Stimulated activated CD4-positive, alpha-beta T cell treated with anti-CD3 and anti-CD28 coated beads, Interleukin-2, amount 100 ng/mL, for 24 hours (primary cell): ENCODE data around the gene MSI2.
A peak's percentile ranks its signal among the peaks of the same experiment; 100 is the strongest.

Experiments
- DNase-seq, 2 donors: peaks; one replicate each; pipeline ENCODE4 v3.0.0-alpha.2; 2020

The MSI2 gene

DNA sequence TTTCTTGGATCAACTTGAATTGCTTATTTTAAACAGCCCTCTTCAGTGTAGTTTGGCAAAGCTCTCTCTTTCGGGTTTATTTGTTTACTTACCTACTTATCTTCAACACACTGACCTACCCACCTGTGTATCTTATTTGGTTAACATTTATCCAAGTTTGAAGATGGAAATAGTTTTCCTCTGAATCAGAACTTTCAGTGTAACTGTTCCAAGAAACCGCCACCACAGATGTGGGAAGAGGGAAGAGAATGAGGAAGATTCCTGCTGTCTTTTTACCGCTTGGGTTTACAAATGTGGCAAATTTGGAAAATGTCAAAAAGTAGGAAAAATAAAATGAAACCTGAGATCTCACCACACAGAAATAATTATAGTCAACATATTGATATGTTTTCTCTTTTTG lies 115.8 kb downstream of the MSI2 start:
- DNase-seq, result no peak

DNA sequence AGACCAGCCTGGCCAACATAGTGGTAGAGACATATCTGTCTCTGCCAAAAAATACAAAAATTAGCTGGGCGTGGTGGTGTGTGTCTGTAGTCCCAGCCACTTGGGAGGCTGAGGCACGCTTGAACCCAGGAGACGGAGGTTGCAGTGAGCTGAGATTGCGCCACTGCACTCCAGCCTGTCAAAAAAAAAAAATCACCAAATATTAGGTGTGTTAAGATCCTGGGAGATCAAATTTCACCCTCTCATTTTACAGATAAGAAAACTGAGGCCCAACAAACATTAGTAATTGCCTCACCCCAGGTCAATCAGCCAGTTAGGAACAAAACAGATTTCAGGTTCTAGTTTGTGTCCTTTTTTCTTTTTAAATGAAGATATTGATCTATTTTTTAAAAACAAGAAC lies 116.7 kb downstream of the MSI2 start:
- no peak for DNase-seq

DNA sequence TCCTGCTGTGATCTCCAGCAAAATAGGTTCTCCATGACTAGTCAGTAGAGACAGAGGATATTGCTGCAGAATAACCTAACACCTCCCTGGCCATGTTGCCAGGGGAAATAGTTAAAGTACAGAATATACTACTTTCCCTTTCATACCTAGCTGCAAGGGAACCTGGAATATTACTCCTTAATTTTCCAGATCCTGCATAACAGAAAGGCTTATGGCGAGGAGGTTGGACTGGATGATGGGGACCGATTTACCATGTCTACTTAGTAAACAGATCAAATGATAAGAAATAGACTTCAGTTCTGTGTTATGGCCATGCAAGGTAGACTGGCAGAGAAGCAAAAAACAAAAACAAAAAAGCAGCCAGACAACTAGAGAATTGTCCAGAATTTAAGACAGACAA lies 117.4 kb downstream of the MSI2 start:
- no peak for DNase-seq

DNA sequence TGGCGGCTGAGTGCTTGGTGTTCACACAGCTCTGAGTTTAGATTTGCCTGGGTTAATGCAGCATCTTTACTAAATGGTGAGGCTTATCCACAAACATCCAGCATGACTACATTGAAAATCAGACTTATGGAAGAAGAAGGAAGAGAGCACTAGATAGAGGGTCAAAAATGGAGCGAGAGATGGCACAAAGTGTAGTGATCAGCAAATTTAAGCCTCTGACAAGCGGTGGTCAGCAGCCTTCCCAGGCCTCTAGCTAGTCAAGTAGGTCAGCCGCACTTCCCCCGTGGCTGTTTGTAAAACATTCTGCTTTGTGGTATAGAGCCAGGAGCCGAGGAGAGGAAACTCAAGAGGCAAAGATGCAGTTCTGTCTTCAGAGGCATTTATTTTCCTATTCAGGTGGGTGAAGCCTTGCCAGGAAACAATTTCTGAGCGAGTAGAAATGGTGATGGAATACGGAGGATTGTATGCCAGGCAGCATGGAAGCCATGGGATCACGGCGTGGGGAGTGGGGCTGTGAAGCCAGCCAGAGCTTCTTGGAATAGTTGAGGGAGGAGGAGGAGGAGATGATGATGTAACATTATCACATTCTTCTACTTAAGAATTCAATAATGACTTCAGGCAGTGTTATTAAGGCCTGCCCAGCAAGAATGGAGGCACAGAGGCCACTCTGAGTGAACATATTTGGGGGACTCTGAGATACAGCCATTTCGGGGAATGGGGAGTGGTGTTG lies 118.9 kb downstream of the MSI2 start:
- no peak for DNase-seq

DNA sequence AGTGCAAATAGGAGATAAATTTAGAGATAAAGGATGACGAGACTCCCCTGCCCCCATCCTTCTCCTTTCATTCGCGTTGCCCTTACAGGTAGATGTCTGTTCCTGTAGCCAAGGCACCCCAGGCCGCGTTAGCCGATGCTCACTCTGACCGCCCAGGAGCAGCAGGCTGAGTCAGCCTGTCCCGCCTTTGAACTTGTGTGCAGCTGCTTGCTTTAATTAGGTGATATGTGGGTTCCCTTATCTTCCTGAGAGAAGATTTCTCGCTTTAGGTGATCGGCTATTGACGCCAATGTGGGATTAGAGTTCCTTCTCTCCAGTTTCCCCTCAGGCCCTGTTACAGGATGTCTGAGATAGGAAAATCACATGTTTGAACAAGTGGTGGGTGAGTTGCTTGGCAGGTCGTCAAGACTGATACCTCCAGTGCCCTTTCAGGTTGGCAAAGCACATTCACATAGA lies 119.5 kb downstream of the MSI2 start:
- DNase-seq, result no peak

DNA sequence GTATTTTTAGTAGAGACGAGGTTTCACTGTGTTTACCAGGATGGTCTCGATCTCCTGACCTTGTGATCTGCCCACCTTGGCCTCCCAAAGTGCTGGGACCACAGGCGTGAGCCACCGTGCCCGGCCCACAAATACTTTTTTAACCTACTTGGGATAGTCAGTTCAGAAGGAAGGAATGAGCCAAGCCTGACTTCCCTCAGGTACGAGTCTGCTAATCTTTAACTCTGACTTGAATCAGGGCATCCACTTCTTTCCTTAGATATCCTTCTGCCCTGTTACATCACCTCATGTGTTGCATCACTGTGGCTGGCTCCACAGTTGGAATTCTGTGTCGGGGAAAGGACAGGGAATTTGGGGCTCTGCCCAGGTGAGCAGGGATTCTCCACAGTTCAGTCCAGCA lies 120.8 kb downstream of the MSI2 start:
- DNase-seq, result no peak

DNA sequence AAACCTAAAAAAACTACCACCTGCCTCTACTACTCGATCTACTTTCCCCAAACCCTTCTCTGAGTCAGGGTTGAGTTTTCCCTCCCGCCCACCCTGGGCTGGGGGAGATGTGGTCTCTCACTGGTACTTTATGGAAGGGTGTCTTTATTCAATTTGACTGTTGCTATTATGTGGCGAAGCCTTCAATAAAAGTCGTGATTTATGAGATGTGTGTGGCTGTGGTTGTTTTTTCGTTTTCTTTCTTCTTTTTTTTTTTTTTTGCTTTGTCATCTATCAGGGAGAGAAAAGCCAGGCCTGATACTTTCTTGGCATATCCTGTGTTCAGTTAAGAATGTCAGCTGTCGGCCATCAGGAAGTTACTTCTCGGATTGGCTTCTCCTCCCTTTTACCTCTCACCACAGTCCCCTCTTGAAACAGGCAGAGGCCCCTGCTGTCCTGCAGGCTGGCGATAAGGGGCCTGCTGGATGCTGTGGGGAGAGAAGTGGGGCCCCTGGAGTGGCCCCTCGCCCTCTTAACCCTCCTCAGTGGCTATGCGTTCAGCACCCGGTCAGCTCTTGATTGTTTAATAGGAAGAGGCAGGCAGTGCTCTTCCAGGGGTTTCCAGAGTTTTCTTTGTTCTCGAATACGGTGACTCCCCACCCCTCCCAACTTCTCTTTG lies 123.0 kb downstream of the MSI2 start:
- peak in 1 of 2 donors; percentile 20 for DNase-seq

DNA sequence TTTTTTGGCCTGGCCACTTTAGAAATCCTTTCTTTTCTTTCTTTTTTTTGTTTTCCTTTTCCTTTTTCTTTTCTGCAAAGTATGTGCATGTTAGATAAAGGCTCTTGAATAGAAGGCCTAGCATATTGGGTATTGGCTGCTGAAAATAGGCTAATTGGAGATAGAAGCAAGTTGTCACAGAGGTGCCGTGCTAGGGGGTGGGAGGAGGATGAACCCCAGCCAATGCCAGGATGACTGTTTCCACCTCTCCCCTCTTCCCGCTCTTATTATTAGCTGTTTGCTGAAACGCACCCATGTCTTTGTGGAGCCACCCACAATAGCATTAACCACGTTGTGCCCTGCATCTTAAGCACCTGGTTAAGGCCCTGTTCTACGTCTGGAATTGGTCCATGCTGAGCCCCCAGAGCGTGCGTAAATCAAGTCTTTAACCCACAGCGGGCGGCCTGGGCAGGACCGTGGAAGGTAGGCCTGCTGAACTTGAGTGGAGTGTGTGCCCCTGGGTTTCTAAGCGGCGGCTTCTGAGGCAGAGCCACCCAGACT lies 123.6 kb downstream of the MSI2 start:
- no peak for DNase-seq

DNA sequence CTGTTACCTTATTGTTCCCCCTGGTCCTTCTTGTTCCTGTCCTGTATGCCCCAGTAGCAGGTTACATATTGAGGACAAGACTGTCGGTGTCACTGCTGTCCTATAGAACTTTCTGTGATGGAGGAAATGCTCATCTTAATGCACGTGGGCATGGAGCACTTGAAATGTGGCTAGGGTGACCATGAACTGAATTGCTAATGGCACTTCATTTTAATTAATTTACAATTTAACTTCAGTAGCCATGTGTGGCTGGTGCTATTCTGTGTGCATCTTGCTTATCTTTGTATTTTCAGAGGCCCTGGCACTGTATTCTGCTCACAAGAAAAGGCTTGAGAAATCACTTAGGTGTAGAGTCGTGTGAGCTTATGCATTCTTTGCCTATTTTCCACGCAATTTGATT lies 125.2 kb downstream of the MSI2 start:
- no peak for DNase-seq

DNA sequence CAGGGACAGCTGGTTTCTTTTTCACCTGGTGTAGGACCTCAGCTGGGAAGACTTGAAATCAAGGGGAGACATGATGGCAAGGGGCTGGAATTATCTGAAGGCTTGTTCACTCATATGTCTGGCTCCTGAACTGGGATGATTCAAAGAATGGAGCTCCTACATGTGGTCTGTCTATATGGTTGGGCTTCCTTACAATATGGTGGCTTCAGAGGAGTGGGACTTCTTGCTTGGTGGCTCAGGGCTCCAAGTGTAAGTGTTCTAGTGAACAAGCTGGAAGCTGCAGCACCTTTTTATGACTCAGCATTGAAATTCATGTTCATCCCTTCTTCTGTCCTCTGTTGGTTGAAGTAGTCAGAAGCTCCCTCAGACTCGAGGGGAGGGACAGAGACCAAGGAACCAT lies 127.9 kb downstream of the MSI2 start:
- DNase-seq, result no peak

DNA sequence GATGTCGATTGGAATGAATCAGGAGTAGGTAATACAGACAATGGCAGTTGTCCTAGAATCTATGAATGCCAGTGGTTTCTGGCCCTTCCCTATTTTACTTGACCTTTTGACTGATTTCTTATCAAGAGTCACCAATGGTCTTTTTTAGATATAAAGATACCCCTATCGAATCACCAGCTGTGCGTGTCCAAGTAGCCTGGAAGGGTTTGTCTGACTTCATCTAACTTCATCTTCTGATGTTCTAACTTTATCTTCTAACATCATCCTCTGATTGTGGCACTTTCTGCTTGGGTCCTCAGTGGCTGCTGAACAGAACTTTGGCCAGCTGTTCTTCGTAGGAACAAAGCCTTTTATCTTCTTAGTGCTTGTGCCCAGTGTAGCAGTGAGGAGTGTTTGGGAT lies 129.7 kb downstream of the MSI2 start:
- no peak for DNase-seq

DNA sequence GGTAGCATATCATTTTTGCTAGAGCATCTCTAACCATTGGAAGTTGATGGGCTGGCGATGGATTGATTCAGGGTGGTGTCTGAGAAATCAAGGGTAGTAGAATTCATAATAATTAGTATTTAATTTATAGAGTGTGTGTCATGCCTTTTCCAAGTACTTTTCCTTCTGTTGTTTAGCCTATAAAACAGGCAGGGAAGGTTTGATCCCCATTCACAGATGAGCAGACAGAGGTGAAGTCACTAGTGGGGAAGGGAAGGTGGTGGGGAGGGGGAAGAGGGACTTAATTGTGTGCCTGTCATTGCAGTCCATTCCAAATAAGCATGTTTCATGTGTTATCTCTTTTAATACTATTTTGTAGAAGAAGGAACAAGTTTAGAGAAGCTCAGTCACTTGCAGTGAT lies 131.3 kb downstream of the MSI2 start:
- no peak for DNase-seq

DNA sequence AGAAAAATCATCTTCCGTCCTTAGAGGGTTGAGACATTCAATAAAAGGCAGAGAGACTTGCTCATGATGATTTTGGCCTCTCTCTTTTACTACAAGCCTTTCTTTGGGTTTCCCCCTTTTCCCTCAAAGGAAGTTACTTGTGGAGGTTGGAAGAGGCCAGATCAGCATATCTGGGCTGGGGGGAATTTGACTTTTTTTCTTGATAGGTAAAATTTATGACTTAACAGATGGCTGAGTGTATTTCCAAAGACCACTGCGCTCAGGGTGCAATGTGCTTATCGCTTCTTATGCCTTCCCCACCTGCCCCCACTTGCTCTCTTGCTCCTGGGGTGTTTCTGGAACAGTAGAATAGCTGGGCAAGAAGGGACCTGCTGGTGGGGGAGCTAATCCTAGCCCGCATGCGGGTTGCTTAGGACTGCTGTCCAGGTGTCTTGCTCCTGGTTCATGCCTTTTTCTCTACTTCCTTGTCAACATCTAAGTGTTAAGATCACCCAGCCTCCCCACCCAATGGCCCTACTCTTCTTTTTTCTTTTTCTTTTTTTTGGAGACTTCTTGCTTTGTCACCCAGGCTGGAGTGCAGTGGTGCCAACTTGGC lies 131.9 kb downstream of the MSI2 start:
- no peak for DNase-seq

DNA sequence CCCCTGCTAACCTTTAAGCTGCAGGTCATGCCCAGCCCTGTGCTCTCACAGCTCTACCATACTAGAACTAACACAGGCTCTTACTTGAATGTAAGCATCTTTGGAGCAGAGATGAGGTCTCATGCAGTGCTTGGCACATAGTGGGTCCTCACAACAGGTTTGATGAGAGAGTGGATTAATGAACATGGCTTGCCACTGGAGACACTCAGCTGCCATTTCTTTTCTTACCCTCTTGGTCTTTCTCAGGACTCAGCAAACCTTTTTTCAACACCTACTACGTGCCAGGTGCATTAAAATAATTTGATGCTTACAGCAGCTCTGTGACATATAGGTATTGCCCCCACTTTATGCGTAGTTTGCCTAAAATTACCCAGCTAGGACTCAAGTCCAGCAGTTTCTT lies 133.2 kb downstream of the MSI2 start:
- DNase-seq, result no peak

DNA sequence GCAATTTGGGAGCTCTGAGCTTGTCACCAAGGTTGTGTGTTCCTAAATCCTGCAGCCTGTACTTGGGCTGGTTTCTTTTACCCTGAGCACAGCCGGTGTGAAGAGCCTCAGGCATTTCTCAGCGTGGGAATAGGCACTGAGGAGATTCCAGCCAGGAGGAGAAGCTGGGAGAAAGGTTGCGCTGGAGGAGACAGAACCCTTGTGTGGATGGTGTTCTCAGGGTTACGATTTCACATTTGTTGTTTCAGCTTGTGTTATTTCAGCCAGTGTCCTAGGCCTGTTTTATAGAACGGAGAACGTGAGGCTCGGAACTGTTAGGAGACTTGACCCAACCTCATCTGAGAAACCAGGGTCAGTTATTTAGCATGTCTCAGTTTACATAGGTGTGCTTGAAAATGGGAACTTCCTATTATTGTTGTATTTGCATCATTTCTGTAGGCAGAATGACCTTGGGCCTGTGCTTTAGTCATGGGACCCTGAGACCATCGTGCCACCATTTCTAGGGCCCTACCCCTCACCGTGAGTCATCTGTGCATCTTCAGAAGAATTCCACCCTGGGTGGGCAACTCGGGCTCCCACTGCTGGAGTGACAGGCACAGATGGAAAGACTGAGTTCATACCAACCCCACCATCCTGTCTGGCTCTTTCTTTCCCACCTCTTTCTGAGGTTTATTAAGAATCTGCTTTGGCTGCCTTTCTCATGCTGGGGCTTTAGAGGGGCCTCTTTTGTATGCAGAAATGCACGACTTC lies 134.9 kb downstream of the MSI2 start:
- DNase-seq, result no peak

DNA sequence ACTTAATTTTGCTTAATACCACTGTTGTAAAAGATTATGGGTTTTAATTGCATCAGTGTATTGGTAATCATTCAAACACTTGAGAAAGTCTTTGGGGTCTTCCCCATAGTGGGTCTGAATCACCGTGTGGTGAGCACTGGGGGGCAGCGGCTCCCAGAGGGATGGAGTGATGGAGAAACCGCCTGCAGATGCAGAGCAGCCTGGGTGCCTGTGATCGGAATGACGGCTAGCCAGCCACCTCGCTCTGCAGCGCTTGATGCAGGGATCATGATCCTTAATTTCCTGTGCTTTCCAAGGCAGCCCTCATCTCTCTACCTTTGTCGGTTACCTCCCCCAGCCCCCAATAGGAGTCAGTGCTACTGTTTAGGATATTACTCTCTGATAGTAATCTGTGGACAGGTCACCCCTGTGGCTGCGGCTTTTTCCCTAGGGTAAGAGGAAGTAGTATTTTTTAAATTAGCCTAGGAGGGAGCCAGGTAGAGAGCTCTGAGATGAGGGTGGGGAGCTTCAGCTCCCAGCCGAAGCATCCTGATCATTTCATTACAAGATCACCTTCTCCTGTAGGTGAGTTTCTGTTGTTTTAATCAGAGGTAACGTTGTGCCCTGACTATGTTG lies 135.6 kb downstream of the MSI2 start:
- no peak for DNase-seq

DNA sequence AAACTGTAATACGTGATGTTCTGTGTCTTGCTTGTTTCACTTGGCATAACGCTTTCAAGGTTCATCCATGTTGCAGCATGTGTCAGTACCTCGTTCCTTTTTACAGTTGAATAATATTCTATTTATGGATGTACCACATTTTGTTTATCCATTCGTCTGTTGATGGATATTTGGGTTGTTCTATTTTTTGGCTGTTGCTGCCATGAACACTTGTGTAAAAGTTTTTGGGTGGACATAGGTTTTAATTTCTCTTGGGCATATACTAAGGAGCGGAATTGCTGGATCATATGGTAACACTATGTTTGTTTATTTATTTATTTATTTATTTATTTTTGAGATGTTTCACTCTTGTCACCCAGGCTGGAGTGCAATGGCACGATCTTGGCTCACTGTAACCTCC lies 137.0 kb downstream of the MSI2 start:
- no peak for DNase-seq

DNA sequence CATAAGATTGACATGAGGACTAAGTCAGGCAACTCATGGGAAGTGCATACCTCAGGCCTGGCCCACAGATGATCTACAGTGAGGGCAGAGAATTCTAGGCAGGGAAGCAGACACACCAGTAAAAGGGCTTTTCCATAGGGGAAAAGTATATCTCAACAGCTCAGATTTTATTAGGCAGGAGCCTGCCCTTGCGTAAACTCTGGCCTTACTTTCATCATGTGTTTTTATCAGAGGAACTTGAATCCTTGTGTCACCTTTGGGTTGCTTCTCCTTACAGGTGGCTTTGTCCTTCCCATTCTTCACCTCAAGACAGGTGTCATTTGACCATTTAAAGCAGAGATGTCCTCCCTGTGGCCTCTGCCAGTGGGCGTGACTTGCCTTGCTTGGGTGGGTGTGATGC lies 138.1 kb downstream of the MSI2 start:
- DNase-seq, result no peak

DNA sequence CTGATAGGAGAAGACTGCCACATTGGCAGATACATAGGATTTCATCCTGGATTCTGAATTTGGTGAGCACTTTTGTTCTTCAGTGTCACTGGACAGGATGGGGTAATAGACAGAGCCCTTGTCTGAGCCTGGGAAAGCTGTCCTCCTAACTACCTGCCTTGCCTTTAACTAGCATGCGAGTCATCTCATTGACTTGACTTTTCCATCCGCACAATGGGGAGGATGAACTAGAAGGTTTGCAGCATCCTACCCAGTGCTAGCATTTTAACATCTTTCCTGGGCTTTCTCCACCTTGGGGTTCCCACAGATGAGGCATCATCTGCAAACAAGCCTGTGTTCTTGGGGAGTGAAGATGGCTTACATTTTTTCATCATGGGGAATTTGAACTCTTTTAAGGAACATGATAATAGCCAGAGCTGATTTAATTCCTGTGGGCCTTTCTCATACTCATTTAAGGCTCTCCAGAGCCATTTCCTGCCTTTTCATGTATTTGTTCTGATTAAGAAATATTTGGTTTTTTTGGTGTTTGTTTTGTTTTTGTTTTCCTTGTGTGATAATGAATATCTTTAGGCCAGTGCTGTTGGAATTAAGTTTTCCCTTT lies 139.5 kb downstream of the MSI2 start:
- no peak for DNase-seq

DNA sequence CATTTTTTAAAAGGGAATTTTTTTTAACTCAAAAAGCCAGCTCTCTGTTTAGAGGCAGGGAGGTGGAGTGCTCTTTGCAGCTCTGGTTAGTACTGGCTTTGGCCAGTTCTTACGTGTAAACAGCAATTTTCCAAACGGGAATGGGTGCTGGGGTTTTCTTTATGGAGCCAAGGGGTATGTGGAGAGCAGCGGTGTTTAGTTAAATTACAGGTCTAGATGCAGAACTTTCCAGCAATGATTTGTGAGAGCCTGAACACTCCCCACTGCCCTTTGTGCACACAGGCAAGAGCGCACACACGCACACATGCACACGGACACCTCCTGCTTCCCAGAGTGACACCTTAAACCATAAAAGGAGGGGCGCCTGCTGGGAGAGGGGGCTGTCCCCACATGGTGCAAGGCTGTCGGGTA lies 140.2 kb downstream of the MSI2 start:
- DNase-seq, result no peak

DNA sequence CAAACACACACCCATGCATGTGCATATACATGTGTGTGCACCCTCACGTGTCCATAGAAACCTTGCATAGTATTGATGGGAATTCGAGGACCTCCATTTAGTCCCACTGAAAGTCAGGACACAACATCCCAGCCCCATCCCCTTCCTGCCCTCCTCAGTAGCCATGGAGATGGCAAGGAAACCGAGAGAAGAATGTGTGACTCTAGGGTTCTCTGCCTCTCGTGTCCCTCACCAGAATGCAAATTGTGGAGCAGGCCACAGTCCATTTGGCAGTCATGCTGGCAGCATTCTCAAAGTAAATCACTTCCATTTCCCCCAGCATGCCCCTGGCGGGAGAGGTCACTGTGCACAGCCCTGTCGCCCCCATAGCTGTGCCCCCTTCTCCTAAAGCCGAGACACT lies 141.1 kb downstream of the MSI2 start:
- no peak for DNase-seq

DNA sequence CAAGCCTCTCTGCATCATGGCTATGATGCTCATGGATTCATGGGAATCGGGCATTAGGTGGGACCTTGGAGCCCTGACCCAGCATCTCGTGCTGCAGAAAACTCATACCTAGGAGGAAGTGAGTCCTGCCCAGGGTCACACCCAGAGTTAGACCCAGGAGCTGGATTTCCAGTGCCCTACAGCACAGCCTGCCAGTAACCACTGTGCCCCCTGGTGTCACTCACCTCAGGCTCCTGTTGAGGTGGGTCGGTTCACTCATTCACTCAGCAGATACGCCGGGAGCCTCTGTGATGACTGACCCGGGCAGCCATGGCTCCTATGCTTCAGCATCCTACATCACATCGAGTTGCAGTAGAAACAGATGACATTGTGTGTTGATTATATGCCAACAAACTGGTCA lies 143.4 kb downstream of the MSI2 start:
- DNase-seq, result no peak

DNA sequence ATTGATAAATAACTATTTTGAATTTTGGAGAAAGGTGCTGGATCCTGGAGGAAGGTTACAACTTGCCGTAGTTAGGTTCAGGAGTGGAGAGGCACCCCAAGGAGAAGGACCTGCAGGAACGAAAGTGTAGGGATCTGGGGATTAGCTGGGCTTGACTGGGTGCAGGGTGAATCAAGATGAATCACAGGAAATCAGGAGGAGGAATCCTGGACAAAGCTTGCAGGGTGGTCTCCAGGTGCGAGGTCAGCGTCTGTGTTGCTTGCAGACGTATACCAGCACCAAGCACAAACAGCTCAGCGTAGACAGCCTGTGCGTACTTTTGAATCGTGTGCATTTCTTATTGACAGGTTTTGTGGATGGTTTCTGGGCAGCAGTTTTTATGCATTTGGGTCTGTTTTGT lies 144.3 kb downstream of the MSI2 start:
- DNase-seq, result no peak
